B cell (primary cell): ENCODE measurements around the gene AHRR. TPM values are rescaled to one million over a fixed set of nuclear protein-coding genes. Genes with fewer than 3 reads are reported as not detected.

Experiments
- ATAC-seq: fragments of 200-7000 bp; cut with Tn5 transposase; one replicate; pipeline ENCODE4 v1.10.0; 2021; ENCODE audit warnings: low read depth, mild to moderate bottlenecking, moderate number of reproducible peaks, moderate library complexity
- CTCF ChIA-PET: fragments of 350-600 bp; sonication (Branson Sonifier 250); formaldehyde crosslinking; loops from one replicate; lab custom pipeline; 2021; ENCODE audit warnings: antibody characterized with exemption, inconsistent platforms; lab: Charles Lee
- POLR2A ChIA-PET: fragments of 350-600 bp; sonication (Branson Sonifier 250); formaldehyde crosslinking; loops from one replicate; lab custom pipeline; 2021; ENCODE audit warnings: antibody characterized with exemption; lab: Charles Lee
- DNase-seq: peaks from one replicate; pipeline ENCODE4 v3.0.0; 2013
- H2AFZ ChIP-seq: 2 replicates; pipeline ENCODE4 v1.6.1; 2012; ENCODE audit warnings: mild to moderate bottlenecking, low read depth, low read length; ENCODE audit not compliant: insufficient read depth, poor library complexity, severe bottlenecking
- H3K27ac ChIP-seq, 2 donors: 1 replicate in 1 of 2; 2 replicates in 1 of 2; pipeline ENCODE4 v1.5.1; 2012 to 2013; ENCODE audit warnings: low read length in 2 of 2, mild to moderate bottlenecking in 2 of 2, moderate library complexity in 1 of 2
- H3K27me3 ChIP-seq, 4 experiments: fragments of 200-600 bp in 1 of 4; sonication (generic) in 1 of 4; replicated peaks in 1 of 4; 1 replicate in 2 of 4; 2 replicates in 2 of 4; pipeline versions ENCODE4 v1.6.1 to v1.7.0; 2013 to 2016; ENCODE audit warnings: low read length in 3 of 4, mild to moderate bottlenecking in 2 of 4, mixed read lengths in 1 of 4, moderate library complexity in 1 of 4; ENCODE audit not compliant: insufficient read depth in 4 of 4, control insufficient read depth in 3 of 4; ENCODE audit errors: control extremely low read depth in 1 of 4
- H3K36me3 ChIP-seq, 2 experiments: replicated peaks in 1 of 2; 1 replicate in 1 of 2; 2 replicates in 1 of 2; pipeline versions ENCODE4 v1.6.1 to v1.7.1; 2013; ENCODE audit warnings: low read length in 1 of 2; ENCODE audit not compliant: insufficient read depth in 2 of 2, control insufficient read depth in 1 of 2; ENCODE audit errors: control extremely low read depth in 1 of 2, extremely low read depth in 1 of 2
- H3K4me1 ChIP-seq, 2 donors: fragments of 200-600 bp in 1 of 2; sonication (generic) in 1 of 2; 1 replicate in 1 of 2; 2 replicates in 1 of 2; pipeline versions ENCODE4 v1.5.1 to v1.6.1; 2013 to 2017; ENCODE audit warnings: low read length in 2 of 2; ENCODE audit not compliant: control insufficient read depth in 2 of 2, insufficient read depth in 2 of 2
- H3K4me2 ChIP-seq: replicated peaks from 2 replicates; pipeline ENCODE3; 2012; ENCODE audit warnings: mild to moderate bottlenecking, low read depth, low read length; ENCODE audit not compliant: poor library complexity, severe bottlenecking
- H3K4me3 ChIP-seq, 5 experiments: fragments of 200-600 bp in 1 of 5; sonication (generic) in 1 of 5; 1 replicate in 3 of 5; 2 replicates in 2 of 5; pipeline versions ENCODE4 v1.5.1 to v1.7.0; 2011 to 2016; ENCODE audit warnings: low read length in 4 of 5, mild to moderate bottlenecking in 4 of 5, low read depth in 2 of 5, control low read depth in 1 of 5, moderate library complexity in 1 of 5; ENCODE audit not compliant: insufficient read depth in 1 of 5; ENCODE audit errors: control extremely low read depth in 1 of 5, extremely low read depth in 1 of 5
- H3K79me2 ChIP-seq: fragments of 200-600 bp; sonication (generic); one replicate; pipeline ENCODE4 v1.6.0; 2016; ENCODE audit warnings: low read length; ENCODE audit not compliant: control insufficient read depth, insufficient read depth
- H3K9ac ChIP-seq: fragments of 200-600 bp; sonication (generic); 2 replicates; pipeline ENCODE4 v1.6.1; 2017; ENCODE audit warnings: mild to moderate bottlenecking, low read length, moderate library complexity
- H3K9me3 ChIP-seq, 3 donors: one replicate each; pipeline versions ENCODE4 v1.6.1 to v1.7.1; 2013; ENCODE audit warnings: low read length in 2 of 3; ENCODE audit not compliant: control insufficient read depth in 2 of 3, insufficient read depth in 1 of 3; ENCODE audit errors: control extremely low read depth in 1 of 3
- H4K20me1 ChIP-seq: 2 replicates; pipeline ENCODE4 v1.6.0; 2012; ENCODE audit warnings: mild to moderate bottlenecking, low read length; ENCODE audit not compliant: insufficient read depth, control insufficient read depth, poor library complexity, severe bottlenecking
- H3K27ac Mint-ChIP-seq: one replicate; pipeline ENCODE4 v1.8.0; 2021; ENCODE audit warnings: mixed read lengths
- H3K27me3 Mint-ChIP-seq: one replicate; pipeline ENCODE4 v1.8.0; 2021; ENCODE audit warnings: mixed read lengths
- H3K4me1 Mint-ChIP-seq: one replicate; pipeline ENCODE4 v1.8.0; 2021; ENCODE audit warnings: mixed read lengths
- H3K4me3 Mint-ChIP-seq: one replicate; pipeline ENCODE4 v1.8.0; 2021; ENCODE audit warnings: mixed read lengths
- H3K9me3 Mint-ChIP-seq: one replicate; pipeline ENCODE4 v1.8.0; 2022; ENCODE audit warnings: mixed read lengths; ENCODE audit not compliant: insufficient read depth
- EZH2 ChIP-seq: IDR thresholded peaks from 2 replicates; pipeline ENCODE4 v1.6.1; 2012; ENCODE audit warnings: borderline replicate concordance, low read depth, mild to moderate bottlenecking, moderate library complexity, low read length; ENCODE audit not compliant: insufficient read depth, poor library complexity, severe bottlenecking
- WGBS: methylation state at CpG from one replicate; pipeline ENCODE4 v1.1.5; 2013; ENCODE audit warnings: missing lambda C conversion rate; ENCODE audit not compliant: insufficient coverage; 5-methylcytosine and 5-hydroxymethylcytosine counted together
- intact Hi-C: fragments of 100-400 bp; cut with micrococcal nuclease; formaldehyde crosslinking; loops from one replicate; pipeline ENCODE4 v1.10.0; 2022
- polyA plus RNA-seq: library from polyadenylated mRNA; depleted of rRNA; stranded (reverse); fragments of >200 nt; gene quantifications from 2 replicates; pipeline ENCODE4 v1.2.3, GENCODE V29; 2012
- total RNA-seq, 2 donors: library from RNA; stranded (reverse); fragments of 120-200 nt in 1 of 2; gene quantifications; 1 replicate in 1 of 2; 2 replicates in 1 of 2; pipeline versions ENCODE4 v1.2.3 to v1.2.4, GENCODE V29; 2013 to 2022
- TF ChIP-seq, protein P1 (sequence below): fragments of 200-600 bp; IDR thresholded peaks from one replicate; pipeline ENCODE4 v1.8.0; 2022; ENCODE audit warnings: antibody characterized with exemption, mild to moderate bottlenecking

Gene AHRR
- total and polyA plus RNA-seq, 2 donors (not counting 1 experiment from before 2014, with no cell fraction given) = 0.13 to 1.7 TPM

DNA sequence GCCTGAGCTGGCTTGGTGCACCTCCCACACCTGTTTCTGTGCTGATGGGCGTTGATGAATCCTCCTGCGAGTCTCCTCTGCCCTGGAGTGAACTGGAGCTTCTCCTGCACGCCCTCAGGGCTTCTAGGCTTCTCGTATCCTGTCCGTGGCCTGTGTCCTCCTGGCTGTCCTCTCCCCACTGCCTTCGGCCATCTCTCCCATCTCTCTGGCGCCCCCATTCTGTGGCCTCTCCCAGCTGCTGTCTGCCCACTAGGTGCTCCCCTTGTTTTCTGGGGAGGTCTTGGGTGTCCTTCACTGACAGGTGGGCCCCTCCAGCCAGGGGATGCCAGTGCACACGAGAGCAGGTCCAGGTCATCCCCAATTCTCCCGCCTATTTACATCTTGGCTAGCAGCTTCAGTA, 28.8 kb downstream of the AHRR start:
- no peak overlapping the region for H3K27ac ChIP-seq
- Mint-ChIP-seq H3K9me3 (no peaks in the 10 kb centered on the region), H3K27ac (no peak overlapping the region), H3K4me3 (no peak overlapping the region), H3K27me3 (peaks cover 43% of the 10 kb centered on the region), H3K4me1 (peaks cover 9% of the 10 kb centered on the region)
- no peaks in the 10 kb centered on the region for H4K20me1 ChIP-seq
- H3K9ac ChIP-seq = no peak overlapping the region
- DNase-seq (no peak), ATAC-seq (no peak)
- H3K4me3 ChIP-seq = no peak overlapping the region
- intact Hi-C loops = no loop called here
- H3K27me3 ChIP-seq = peaks cover 0 to 29% (median 14%) of the 10 kb centered on the region in 4 experiments
- H3K4me2 ChIP-seq = no peak overlapping the region
- H3K79me2 ChIP-seq = no peaks in the 10 kb centered on the region
- no peaks in the 10 kb centered on the region for H3K4me1 ChIP-seq
- CTCF ChIA-PET = no interaction called here
- POLR2A ChIA-PET = no interaction called here
- no peaks in the 10 kb centered on the region for H3K36me3 ChIP-seq
- TF ChIP-seq, protein P1, sequence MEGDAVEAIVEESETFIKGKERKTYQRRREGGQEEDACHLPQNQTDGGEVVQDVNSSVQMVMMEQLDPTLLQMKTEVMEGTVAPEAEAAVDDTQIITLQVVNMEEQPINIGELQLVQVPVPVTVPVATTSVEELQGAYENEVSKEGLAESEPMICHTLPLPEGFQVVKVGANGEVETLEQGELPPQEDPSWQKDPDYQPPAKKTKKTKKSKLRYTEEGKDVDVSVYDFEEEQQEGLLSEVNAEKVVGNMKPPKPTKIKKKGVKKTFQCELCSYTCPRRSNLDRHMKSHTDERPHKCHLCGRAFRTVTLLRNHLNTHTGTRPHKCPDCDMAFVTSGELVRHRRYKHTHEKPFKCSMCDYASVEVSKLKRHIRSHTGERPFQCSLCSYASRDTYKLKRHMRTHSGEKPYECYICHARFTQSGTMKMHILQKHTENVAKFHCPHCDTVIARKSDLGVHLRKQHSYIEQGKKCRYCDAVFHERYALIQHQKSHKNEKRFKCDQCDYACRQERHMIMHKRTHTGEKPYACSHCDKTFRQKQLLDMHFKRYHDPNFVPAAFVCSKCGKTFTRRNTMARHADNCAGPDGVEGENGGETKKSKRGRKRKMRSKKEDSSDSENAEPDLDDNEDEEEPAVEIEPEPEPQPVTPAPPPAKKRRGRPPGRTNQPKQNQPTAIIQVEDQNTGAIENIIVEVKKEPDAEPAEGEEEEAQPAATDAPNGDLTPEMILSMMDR = no peak
- no peak for TF ChIP-seq EZH2
- H3K9me3 ChIP-seq = peaks cover 0 to 4% (median 0%) of the 10 kb centered on the region in 3 donors
- H2AFZ ChIP-seq = no peak overlapping the region
- WGBS = 94% methylated on average over 7 of the region's 9 CpGs

DNA sequence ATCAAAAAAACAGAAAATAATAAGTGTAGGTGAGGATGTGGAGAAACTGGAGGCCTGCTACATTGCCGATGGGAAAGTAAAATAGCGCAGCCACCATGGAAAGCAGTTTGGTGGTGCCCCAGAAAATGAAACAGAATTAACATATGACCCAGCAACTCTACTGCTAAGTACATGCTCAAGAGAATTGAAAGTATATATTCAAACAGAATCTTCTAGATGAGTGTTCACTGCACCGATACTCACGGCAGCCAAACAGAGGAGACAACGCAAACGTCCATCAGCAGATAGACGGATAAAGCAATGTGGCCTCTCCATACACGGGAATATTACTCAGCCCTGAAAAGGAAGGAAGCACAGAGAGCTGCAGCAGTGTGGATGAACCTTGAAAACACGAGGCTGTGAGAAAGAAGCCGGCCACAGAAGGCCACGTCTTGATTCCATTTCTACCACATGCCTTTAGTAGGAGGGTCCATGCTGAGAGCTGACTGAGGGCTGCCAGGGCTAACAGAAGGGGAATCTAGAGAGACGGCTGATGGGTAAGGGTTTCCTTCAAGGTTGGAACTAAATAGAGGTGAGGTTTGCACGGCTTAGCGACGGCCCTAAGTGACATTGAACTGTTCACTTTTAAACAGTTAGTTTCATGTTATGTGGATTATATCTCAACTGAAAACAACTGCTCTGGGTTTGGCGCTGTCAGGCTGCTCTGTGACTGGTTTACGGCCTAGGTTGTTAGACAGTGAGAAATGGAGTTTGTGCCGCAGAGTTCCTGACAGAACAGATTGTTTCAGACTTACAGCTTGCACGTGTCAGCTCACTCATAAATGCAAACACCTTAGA, 29.8 kb downstream of the AHRR start:
- Histone ChIP-seq H3K27ac (no peak overlapping the region), H2AFZ (no peak overlapping the region), H3K27me3 (peaks cover 0 to 19% (median 9%) of the 10 kb centered on the region in 4 experiments), H3K4me1 (no peaks in the 10 kb centered on the region), H3K9ac (no peak overlapping the region), H3K9me3 (peaks cover 0 to 4% (median 0%) of the 10 kb centered on the region in 3 donors), H4K20me1 (no peaks in the 10 kb centered on the region), H3K79me2 (no peaks in the 10 kb centered on the region), H3K36me3 (no peaks in the 10 kb centered on the region), H3K4me2 (no peak overlapping the region), H3K4me3 (no peak overlapping the region)
- POLR2A ChIA-PET = no interaction called here
- CTCF ChIA-PET = no interaction called here
- no peak for DNase-seq
- no peak overlapping the region for H3K4me3 Mint-ChIP-seq
- H3K9me3 Mint-ChIP-seq = no peaks in the 10 kb centered on the region
- ATAC-seq = no peak
- 60% methylated on average over 19 of the region's 19 CpGs for WGBS
- TF ChIP-seq, protein P1 = no peak
- no peak for TF ChIP-seq EZH2
- peaks cover 37% of the 10 kb centered on the region for H3K27me3 Mint-ChIP-seq
- intact Hi-C loops = no loop called here
- H3K27ac Mint-ChIP-seq = no peak overlapping the region
- H3K4me1 Mint-ChIP-seq = peaks cover 8% of the 10 kb centered on the region
